Parathyroid adenoma (tissue), 2 donors: ENCODE results near the gene IL32.

Experiments
- H2AFZ ChIP-seq: fragments of 300-600 bp; sonication (generic); one replicate; pipeline ENCODE4 v1.7.0; 2017; ENCODE audit warnings: antibody characterized with exemption, mild to moderate bottlenecking
- H3K27ac ChIP-seq: fragments of 300-600 bp; sonication (generic); one replicate; pipeline ENCODE4 v1.7.0; 2017
- H3K27me3 ChIP-seq: fragments of 300-600 bp; sonication (generic); one replicate; pipeline ENCODE4 v1.7.0; 2017; ENCODE audit warnings: low read length; ENCODE audit not compliant: control insufficient read depth, insufficient read depth
- H3K36me3 ChIP-seq: fragments of 300-600 bp; sonication (generic); one replicate; pipeline ENCODE4 v1.7.0; 2017; ENCODE audit warnings: low read length; ENCODE audit not compliant: control insufficient read depth, insufficient read depth
- H3K4me1 ChIP-seq: fragments of 300-600 bp; sonication (generic); one replicate; pipeline ENCODE4 v1.7.0; 2017; ENCODE audit warnings: control low read depth
- H3K4me2 ChIP-seq: fragments of 300-600 bp; sonication (generic); one replicate; pipeline ENCODE4 v1.7.0; 2017; ENCODE audit warnings: low read length
- H3K4me3 ChIP-seq: fragments of 300-600 bp; sonication (generic); one replicate; pipeline ENCODE4 v1.7.0; 2017; ENCODE audit warnings: low read depth, low read length
- H3K79me2 ChIP-seq: fragments of 300-600 bp; sonication (generic); one replicate; pipeline ENCODE4 v1.7.0; 2017; ENCODE audit warnings: control low read depth
- H3K9ac ChIP-seq: fragments of 300-600 bp; sonication (generic); one replicate; pipeline ENCODE4 v1.7.0; 2017; ENCODE audit warnings: mild to moderate bottlenecking
- H3K9me3 ChIP-seq: fragments of 300-600 bp; sonication (generic); one replicate; pipeline ENCODE4 v1.7.0; 2017; ENCODE audit warnings: low read length; ENCODE audit not compliant: control insufficient read depth
- TF ChIP-seq, protein P1 (sequence below): fragments of 300-600 bp; sonication (generic); IDR thresholded peaks from one replicate; pipeline ENCODE4 v1.7.0; 2017; ENCODE audit warnings: antibody characterized with exemption, mild to moderate bottlenecking
- donor health status: primary hyperparathyroidism.

The IL32 gene

DNA sequence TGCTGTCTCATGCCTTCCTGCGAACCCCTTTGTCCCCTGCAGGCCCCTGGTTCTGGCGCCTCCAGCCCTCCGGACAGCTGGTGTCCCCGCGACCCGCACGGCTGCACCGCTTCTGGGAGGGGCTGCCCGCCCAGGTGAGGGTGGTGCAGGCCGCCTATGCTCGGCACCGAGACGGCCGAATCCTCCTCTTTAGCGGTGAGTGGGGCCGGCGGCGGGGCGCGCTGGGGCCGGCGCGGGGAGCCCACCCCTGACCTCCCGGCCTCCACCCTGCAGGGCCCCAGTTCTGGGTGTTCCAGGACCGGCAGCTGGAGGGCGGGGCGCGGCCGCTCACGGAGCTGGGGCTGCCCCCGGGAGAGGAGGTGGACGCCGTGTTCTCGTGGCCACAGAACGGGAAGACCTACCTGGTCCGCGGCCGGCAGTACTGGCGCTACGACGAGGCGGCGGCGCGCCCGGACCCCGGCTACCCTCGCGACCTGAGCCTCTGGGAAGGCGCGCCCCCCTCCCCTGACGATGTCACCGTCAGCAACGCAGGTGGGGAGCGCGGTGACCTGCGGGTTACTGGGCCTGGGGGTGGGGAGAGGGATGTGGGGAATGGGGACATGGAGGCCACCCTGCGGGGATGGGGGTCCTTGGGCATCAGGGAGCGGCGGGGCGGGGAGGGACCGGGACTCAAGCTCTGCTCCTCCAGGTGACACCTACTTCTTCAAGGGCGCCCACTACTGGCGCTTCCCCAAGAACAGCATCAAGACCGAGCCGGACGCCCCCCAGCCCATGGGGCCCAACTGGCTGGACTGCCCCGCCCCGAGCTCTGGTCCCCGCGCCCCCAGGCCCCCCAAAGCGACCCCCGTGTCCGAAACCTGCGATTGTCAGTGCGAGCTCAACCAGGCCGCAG is 7.1 kb upstream of the IL32 start:
- Histone ChIP-seq H3K9ac (peak overlapping the region; percentile 25), H3K4me1 (no peaks in the 10 kb centered on the region), H3K27me3 (no peaks in the 10 kb centered on the region), H3K79me2 (no peaks in the 10 kb centered on the region), H3K27ac (no peak overlapping the region), H3K9me3 (no peaks in the 10 kb centered on the region), H3K4me2 (peak overlapping the region; percentile 99), H2AFZ (peak overlapping the region; percentile 93), H3K4me3 (peak overlapping the region; percentile 99), H3K36me3 (no peaks in the 10 kb centered on the region)
- TF ChIP-seq, protein P1, sequence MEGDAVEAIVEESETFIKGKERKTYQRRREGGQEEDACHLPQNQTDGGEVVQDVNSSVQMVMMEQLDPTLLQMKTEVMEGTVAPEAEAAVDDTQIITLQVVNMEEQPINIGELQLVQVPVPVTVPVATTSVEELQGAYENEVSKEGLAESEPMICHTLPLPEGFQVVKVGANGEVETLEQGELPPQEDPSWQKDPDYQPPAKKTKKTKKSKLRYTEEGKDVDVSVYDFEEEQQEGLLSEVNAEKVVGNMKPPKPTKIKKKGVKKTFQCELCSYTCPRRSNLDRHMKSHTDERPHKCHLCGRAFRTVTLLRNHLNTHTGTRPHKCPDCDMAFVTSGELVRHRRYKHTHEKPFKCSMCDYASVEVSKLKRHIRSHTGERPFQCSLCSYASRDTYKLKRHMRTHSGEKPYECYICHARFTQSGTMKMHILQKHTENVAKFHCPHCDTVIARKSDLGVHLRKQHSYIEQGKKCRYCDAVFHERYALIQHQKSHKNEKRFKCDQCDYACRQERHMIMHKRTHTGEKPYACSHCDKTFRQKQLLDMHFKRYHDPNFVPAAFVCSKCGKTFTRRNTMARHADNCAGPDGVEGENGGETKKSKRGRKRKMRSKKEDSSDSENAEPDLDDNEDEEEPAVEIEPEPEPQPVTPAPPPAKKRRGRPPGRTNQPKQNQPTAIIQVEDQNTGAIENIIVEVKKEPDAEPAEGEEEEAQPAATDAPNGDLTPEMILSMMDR, result no peak

DNA sequence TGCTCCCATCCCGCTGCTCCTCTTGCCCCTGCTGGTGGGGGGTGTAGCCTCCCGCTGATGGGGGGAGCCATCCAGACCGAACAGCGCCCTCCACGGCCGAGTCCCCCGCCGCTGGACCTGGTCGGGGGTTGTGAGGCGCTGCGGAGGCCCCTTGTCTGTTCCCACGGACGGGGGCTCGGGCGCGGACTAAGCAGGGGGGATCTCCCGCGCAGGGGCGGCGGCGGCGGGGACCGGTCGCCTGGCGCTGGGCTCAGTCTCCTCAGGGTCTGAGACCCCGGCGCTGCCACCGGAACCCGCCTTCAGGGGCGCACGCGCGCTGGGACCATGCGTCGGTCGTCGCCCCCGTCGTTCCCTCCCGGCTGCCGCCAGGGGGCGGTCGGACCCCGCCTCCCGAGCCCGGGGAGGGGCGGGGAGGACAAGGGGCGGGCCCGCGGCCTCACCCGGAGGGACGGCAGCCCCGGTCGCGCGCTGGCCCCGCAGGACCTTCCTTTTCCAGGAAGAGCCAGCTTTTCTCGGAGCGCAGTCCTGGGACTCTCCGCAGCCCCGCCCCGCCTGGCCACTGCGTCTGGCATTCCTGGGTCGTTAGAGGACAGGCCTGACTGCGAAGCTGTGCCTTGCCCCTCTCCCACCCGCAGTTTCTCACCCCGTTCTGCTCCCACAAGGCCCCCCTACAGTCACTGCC is 6.3 kb upstream of the IL32 start:
- no peaks in the 10 kb centered on the region for H3K79me2 ChIP-seq
- peak overlapping the region; percentile 99 for H3K4me2 ChIP-seq
- peak overlapping the region; percentile 25 for H3K9ac ChIP-seq
- peak overlapping the region; percentile 71 for H3K27ac ChIP-seq
- no peaks in the 10 kb centered on the region for H3K9me3 ChIP-seq
- TF ChIP-seq, protein P1, result peak; percentile 98
- peak overlapping the region; percentile 93 for H2AFZ ChIP-seq
- no peaks in the 10 kb centered on the region for H3K36me3 ChIP-seq
- no peaks in the 10 kb centered on the region for H3K27me3 ChIP-seq
- peak overlapping the region; percentile 99 for H3K4me3 ChIP-seq
- H3K4me1 ChIP-seq, result no peaks in the 10 kb centered on the region

DNA sequence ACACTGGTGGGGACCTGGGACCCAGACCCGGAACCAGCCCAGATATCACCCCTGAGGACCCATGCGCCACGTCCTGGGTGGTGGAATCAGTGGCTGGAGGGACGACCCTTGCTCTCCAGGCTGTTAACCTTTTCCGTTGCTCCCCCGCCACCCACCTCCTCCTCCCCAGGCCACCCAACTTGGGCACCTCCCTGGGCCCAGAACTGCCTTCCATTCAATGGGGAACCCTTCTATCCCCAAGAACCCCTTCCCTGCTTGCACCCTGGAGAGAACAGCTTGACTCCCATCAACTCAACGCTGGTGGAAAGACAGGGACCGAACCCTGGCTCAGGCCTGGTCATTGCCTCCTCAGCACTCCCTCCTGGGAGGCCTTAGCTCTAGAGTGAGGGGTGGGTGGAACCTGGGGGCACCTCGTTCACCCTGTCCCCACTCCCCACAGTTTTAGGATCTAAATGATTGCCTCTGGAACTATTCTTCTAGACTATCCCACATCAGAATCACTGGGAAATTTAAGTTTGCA is 5.7 kb upstream of the IL32 start:
- peak overlapping the region; percentile 71 for H3K27ac ChIP-seq
- no peaks in the 10 kb centered on the region for H3K27me3 ChIP-seq
- H3K4me3 ChIP-seq, result peak overlapping the region; percentile 99

DNA sequence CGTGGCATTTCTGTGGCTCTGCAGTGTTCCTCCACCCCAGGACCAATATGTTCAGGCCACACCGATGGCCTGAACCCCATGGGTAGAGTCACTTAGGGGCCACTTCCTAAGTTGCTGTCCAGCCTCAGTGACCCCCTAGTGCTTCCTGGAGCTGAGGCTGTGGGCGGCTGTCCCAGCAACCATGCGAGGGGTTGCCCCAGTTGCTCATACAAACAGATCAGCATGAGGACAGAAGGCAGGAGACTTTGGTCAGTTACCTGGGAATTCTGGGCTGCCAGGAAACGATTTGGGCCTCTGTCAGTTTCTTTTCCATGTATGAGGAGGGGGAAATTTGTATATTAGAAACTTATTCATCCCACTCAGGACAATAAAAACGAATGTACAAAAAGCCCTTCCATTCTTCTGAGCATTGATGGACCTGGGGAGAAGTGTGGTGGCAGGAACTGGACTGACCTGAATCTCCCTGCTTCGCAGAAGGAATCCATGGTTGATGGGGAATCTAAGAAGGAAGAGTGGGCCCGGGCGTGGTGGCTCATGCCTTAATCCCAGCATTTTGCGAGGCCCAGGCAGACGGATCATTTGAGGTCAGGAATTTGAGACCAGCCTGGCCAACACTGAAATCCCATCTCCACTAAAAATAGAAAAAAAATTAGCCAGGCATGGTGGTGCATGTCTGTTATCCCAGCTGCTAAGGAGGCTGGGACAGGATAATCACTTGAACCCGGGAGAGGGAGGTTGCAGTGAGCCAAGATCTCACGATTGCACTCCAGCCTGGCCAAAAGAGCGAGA is 4.9 kb upstream of the IL32 start:
- Histone ChIP-seq H3K27me3 (no peaks in the 10 kb centered on the region), H3K4me1 (no peaks in the 10 kb centered on the region), H3K9me3 (no peaks in the 10 kb centered on the region), H3K27ac (no peak overlapping the region), H3K4me3 (peak overlapping the region; percentile 99), H3K9ac (no peak overlapping the region), H3K36me3 (no peaks in the 10 kb centered on the region), H3K79me2 (no peaks in the 10 kb centered on the region), H3K4me2 (no peak overlapping the region), H2AFZ (no peak overlapping the region)
- TF ChIP-seq, protein P1, result no peak

More for the DNA sequence above, 5.7 kb upstream of the IL32 start:
- peak overlapping the region; percentile 25 for H3K9ac ChIP-seq
- no peaks in the 10 kb centered on the region for H3K4me1 ChIP-seq
- H3K9me3 ChIP-seq, result no peaks in the 10 kb centered on the region
- H3K79me2 ChIP-seq, result no peaks in the 10 kb centered on the region
- TF ChIP-seq, protein P1, result no peak
- peak overlapping the region; percentile 99 for H3K4me2 ChIP-seq
- H3K36me3 ChIP-seq, result no peaks in the 10 kb centered on the region
- H2AFZ ChIP-seq, result peak overlapping the region; percentile 93
